Brain microvascular endothelial cell (primary cell): ENCODE results near the gene GAR1.

Experiments
- DNase-seq: peaks from one replicate; pipeline ENCODE4 v3.0.0-alpha.2; 2020
- H3K27ac ChIP-seq: fragments of 250-450 bp; sonication (Bioruptor Pico); 2 replicates; pipeline ENCODE4 v1.5.1; 2020; ENCODE audit warnings: mild to moderate bottlenecking, moderate library complexity
- H3K27me3 ChIP-seq: fragments of 250-450 bp; sonication (Bioruptor Pico); replicated peaks from 2 replicates; pipeline ENCODE4 v1.5.1; 2020; ENCODE audit warnings: mild to moderate bottlenecking
- H3K36me3 ChIP-seq: fragments of 250-450 bp; sonication (Bioruptor Pico); replicated peaks from 2 replicates; pipeline ENCODE4 v1.5.1; 2020; ENCODE audit warnings: mild to moderate bottlenecking
- H3K4me3 ChIP-seq: 2 replicates; pipeline ENCODE4 v1.5.1; 2011; ENCODE audit warnings: low read depth, mild to moderate bottlenecking, control low read depth, low read length, moderate library complexity
- in situ Hi-C: cut with HindIII; loops from 2 replicates; pipeline ENCODE4 v1.10.0; 2017; ENCODE audit warnings: low sequenced_read_pairs, low pct_ligation_motif_present
- TF ChIP-seq, protein P1 (sequence below): IDR thresholded peaks from 2 replicates; pipeline ENCODE4 v1.5.1; 2011; ENCODE audit warnings: low read depth, mild to moderate bottlenecking, moderate library complexity, low read length, control low read depth, inconsistent platforms; ENCODE audit errors: missing control alignments

The GAR1 gene

DNA sequence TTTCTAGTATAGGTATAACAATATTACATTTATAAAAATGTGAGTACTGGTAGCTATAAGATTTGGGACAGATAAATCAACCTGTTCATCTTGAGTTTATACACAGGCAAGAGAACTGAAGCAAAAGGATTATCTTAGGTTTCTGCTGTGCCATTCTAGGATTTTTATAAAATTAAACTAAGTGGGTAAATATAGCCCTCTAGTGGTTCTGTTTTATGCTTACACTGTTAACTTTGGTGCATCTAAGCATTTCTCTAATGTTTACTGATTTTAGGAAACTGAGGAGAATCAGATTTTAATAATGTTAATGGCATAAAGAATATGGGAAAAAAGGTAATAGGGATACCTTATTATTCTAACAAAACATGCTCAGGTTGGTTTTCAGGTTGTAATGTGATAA is 11.2 kb downstream of the GAR1 start:
- peaks cover 17% of the 10 kb centered on the region for H3K36me3 ChIP-seq
- no peak for DNase-seq
- in situ Hi-C loops, result no loop called here
- TF ChIP-seq, protein P1, sequence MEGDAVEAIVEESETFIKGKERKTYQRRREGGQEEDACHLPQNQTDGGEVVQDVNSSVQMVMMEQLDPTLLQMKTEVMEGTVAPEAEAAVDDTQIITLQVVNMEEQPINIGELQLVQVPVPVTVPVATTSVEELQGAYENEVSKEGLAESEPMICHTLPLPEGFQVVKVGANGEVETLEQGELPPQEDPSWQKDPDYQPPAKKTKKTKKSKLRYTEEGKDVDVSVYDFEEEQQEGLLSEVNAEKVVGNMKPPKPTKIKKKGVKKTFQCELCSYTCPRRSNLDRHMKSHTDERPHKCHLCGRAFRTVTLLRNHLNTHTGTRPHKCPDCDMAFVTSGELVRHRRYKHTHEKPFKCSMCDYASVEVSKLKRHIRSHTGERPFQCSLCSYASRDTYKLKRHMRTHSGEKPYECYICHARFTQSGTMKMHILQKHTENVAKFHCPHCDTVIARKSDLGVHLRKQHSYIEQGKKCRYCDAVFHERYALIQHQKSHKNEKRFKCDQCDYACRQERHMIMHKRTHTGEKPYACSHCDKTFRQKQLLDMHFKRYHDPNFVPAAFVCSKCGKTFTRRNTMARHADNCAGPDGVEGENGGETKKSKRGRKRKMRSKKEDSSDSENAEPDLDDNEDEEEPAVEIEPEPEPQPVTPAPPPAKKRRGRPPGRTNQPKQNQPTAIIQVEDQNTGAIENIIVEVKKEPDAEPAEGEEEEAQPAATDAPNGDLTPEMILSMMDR, result peak; percentile 26
- no peaks in the 10 kb centered on the region for H3K27me3 ChIP-seq
- H3K4me3 ChIP-seq, result no peak overlapping the region
- H3K27ac ChIP-seq, result no peak overlapping the region

DNA sequence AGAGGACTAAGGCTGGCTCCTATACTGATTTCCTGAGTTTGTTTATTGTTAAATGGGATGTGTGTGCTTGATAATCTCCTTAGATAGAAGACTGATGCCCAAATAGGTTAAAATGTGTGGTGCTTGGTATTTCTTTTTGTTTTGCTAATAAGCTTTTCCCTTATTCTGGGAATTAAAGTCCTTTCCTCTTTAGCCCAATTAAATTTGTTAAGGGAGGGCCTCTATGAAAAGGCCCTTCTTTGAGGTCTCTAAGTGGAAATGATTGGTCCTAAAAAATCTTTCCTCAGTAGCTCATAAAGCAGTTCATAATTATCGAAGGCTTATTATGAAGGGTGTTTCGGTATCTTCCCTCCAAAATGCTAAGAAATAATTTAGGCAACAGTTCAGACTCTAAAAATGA is 12.1 kb downstream of the GAR1 start, which contains the start of gene RRH:
RRH (plus strand) TSS at position 301 of the 400 bp plus-strand sequence; CDS start at position 357, 56 bp downstream.
- TF ChIP-seq, protein P1, result no peak
- Histone ChIP-seq H3K4me3 (no peak within 1 kb of the TSS), H3K36me3 (peaks cover 12% of the 10 kb centered on the region), H3K27ac (no peak within 1 kb of the TSS), H3K27me3 (no peaks in the 10 kb centered on the region)
- DNase-seq, result no peak
- in situ Hi-C loops, result no loop called here

DNA sequence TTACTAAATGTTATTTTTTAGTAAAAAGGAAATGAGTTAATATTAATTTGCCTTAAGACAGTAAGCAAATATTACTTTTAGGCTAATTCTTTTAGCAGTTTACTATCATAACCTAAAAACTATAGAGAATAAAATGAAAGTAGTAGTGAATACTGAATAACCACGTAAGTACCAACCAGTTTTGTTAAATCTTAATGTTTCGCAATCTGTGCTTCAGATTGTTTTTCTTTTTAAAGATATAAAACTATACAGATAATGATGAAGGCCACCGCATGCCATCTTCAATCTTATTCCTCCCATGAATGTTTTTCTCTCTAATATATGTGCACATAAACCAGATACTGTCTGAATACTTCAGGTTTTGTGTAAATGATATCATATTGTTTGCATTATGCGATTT is 18.2 kb downstream of the GAR1 start:
- DNase-seq, result no peak

DNA sequence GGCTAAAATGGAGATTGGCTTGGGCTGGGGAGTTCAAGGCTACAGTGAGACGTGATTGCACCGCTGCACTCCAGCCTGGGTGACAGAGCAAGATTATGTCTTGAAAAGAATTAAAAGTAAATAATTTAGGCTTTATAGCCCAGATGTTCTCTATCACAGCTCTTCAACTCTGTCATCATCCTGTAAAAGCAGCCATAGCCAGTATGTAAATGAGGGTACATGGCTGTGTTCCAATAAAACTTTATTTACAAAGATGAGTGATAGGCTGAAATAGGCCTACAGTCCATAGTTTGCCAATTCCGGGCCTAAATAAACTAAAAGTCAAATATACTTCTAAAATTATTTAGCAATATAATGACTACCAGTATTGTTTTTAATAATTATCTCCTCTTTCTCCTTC is 21.4 kb downstream of the GAR1 start:
- TF ChIP-seq, protein P1, result no peak
- in situ Hi-C loops, result no loop called here
- no peak for DNase-seq
- Histone ChIP-seq H3K36me3 (no peaks in the 10 kb centered on the region), H3K27me3 (no peaks in the 10 kb centered on the region), H3K4me3 (no peak overlapping the region), H3K27ac (no peak overlapping the region)

More for the DNA sequence above, 18.2 kb downstream of the GAR1 start:
- Histone ChIP-seq H3K27ac (no peak overlapping the region), H3K36me3 (no peaks in the 10 kb centered on the region), H3K27me3 (no peaks in the 10 kb centered on the region), H3K4me3 (no peak overlapping the region)
- in situ Hi-C loops, result no loop called here
- TF ChIP-seq, protein P1, result no peak

DNA sequence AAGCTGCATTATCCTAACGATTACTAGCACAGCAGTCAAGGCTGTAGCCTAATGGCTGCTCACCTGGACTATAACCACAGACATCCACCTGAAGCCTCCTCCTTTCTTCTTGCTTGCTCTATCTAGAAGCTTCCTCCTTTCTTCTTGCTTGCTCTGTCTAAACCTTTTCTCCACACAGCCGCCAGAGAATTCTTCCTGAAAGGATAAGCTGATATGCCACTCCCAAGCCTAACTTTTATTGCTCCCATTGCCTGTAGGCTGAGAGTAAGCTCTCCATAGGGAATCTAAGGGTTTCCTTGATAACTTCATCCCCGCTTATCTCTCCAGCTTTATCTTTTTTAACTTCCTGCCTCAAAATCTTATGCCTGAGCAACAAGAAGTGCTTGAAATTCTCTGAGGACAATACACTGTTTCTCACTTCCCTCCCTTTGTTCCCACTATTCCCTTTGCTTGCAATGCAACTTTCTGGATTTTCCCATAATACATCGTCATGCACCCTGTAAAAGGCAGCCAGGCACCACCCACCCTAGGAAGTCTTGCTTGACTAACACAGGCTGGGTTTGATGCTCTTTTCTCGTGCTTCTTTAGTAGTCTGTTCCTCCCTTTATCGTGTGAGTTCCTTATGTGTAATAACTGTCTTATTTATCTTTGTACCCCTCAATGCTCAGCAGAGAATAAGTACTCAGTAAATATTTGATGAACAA is 31.0 kb downstream of the GAR1 start:
- TF ChIP-seq, protein P1, result no peak
- in situ Hi-C loops, result no loop called here

More for the DNA sequence above, 31.0 kb downstream of the GAR1 start:
- no peaks in the 10 kb centered on the region for H3K27me3 ChIP-seq
- H3K27ac ChIP-seq, result no peak overlapping the region
- no peaks in the 10 kb centered on the region for H3K36me3 ChIP-seq
- no peak for DNase-seq
- H3K4me3 ChIP-seq, result no peak overlapping the region
